Keratinocyte (primary cell): ENCODE results near the gene OR1E2. TPM values are rescaled to one million over a fixed set of nuclear protein-coding genes. Genes with fewer than 3 reads are reported as not detected.
"Not testable (repeated sequence)": the region's sequence is repeated elsewhere in the genome, so short reads cannot be mapped to it uniquely, and the experiment has no call there.

Experiments used
- DNase-seq: peaks from one replicate; pipeline ENCODE4 v3.0.0-alpha.2; 2011; ENCODE audit warnings: low read depth, missing footprints, low spot score
- FAIRE-seq: peaks from 2 replicates; lab custom pipeline; 2011; peaks lifted over from hg19 to GRCh38; lab: Jason Lieb, UNC
- H2AFZ ChIP-seq: 2 replicates; pipeline ENCODE4 v1.6.0; 2012; ENCODE audit warnings: low read length, control low read depth, inconsistent platforms; ENCODE audit not compliant: control insufficient read depth
- H3K27ac ChIP-seq: 2 replicates; pipeline ENCODE4 v1.5.1; 2011; ENCODE audit warnings: low read length; ENCODE audit not compliant: control insufficient read depth, insufficient read depth
- H3K27me3 ChIP-seq: 3 replicates; pipeline ENCODE4 v1.6.0; 2011; ENCODE audit warnings: low read length; ENCODE audit not compliant: control insufficient read depth, insufficient read depth; ENCODE audit errors: extremely low read depth
- H3K36me3 ChIP-seq, 2 experiments: 2 replicates in 1 of 2; 3 replicates in 1 of 2; pipeline ENCODE4 v1.5.1; 2011; ENCODE audit warnings: low read length in 2 of 2, mild to moderate bottlenecking in 1 of 2; ENCODE audit not compliant: control insufficient read depth in 2 of 2, insufficient read depth in 2 of 2; ENCODE audit errors: extremely low read depth in 1 of 2
- H3K4me1 ChIP-seq: 3 replicates; pipeline ENCODE4 v1.5.1; 2011; ENCODE audit warnings: low read length; ENCODE audit not compliant: control insufficient read depth, insufficient read depth; ENCODE audit errors: extremely low read depth
- H3K4me2 ChIP-seq: 3 replicates; pipeline ENCODE4 v1.6.0; 2011; ENCODE audit warnings: low read depth, low read length; ENCODE audit not compliant: control insufficient read depth, insufficient read depth; ENCODE audit errors: extremely low read depth
- H3K4me3 ChIP-seq, 3 experiments: fragments of 200-600 bp in 1 of 3; sonication (generic) in 1 of 3; 2 replicates in 2 of 3; 3 replicates in 1 of 3; pipeline ENCODE4 v1.5.1; 2011 to 2016; ENCODE audit warnings: low read length in 3 of 3, mild to moderate bottlenecking in 3 of 3, control low read depth in 2 of 3, inconsistent platforms in 1 of 3, low read depth in 1 of 3, mixed read lengths in 1 of 3, mixed run types in 1 of 3, moderate library complexity in 1 of 3; ENCODE audit not compliant: control insufficient read depth in 2 of 3, insufficient read depth in 2 of 3; ENCODE audit errors: extremely low read depth in 1 of 3
- H3K79me2 ChIP-seq: 2 replicates; pipeline ENCODE4 v1.6.0; 2012; ENCODE audit warnings: low read length; ENCODE audit not compliant: control insufficient read depth, insufficient read depth
- H3K9ac ChIP-seq: 3 replicates; pipeline ENCODE4 v1.6.0; 2011; ENCODE audit warnings: low read length; ENCODE audit not compliant: control insufficient read depth, insufficient read depth; ENCODE audit errors: extremely low read depth
- H3K9me1 ChIP-seq: 3 replicates; pipeline ENCODE4 v1.6.0; 2011; ENCODE audit warnings: low read length; ENCODE audit not compliant: control insufficient read depth, insufficient read depth; ENCODE audit errors: extremely low read depth
- H3K9me3 ChIP-seq: 2 replicates; pipeline ENCODE4 v1.5.1; 2012; ENCODE audit warnings: low read depth, low read length; ENCODE audit not compliant: control insufficient read depth
- H4K20me1 ChIP-seq: 3 replicates; pipeline ENCODE4 v1.6.0; 2011; ENCODE audit warnings: low read length; ENCODE audit not compliant: control insufficient read depth, insufficient read depth; ENCODE audit errors: extremely low read depth
- EZH2 ChIP-seq: IDR thresholded peaks from one replicate; pipeline ENCODE4 v1.6.1; 2012; ENCODE audit warnings: inconsistent platforms, mild to moderate bottlenecking, low read length, moderate library complexity
- dilution Hi-C: fragments of 300-500 bp; cut with MboI; formaldehyde crosslinking; loops from one replicate; pipeline ENCODE4 v1.7.0; 2020; ENCODE audit warnings: low sequenced_read_pairs; ENCODE audit not compliant: extremely low pct_ligation_motif_present
- polyA plus RNA-seq, 5 experiments: library from polyadenylated mRNA; depleted of rRNA in 3 of 5; stranded (reverse) in 3 of 5; stranded (forward) in 1 of 5; unstranded in 1 of 5; fragments of >200 nt; gene quantifications; 1 replicate in 1 of 5; 2 replicates in 3 of 5; 3 replicates in 1 of 5; pipeline versions ENCODE4 v1.2.1 to v1.2.3, GENCODE V29; 2011 to 2012; ENCODE audit warnings: missing spikeins in 2 of 5, low read depth in 1 of 5, low replicate concordance in 1 of 5
- TF ChIP-seq, protein P1 (sequence below), 3 experiments: IDR thresholded peaks in 1 of 3; conservative IDR thresholded peaks in 1 of 3; optimal IDR thresholded peaks in 1 of 3; 2 replicates in 2 of 3; 3 replicates in 1 of 3; pipeline versions ENCODE3 to v1.5.1; 2011; ENCODE audit warnings: low read length in 3 of 3, mild to moderate bottlenecking in 3 of 3, moderate library complexity in 2 of 3, control low read depth in 1 of 3, inconsistent platforms in 1 of 3; ENCODE audit not compliant: insufficient read depth in 2 of 3; ENCODE audit errors: extremely low read depth in 1 of 3

Gene OR1E2
- polyA plus RNA-seq, 1 donor (not counting 4 experiments of a cell fraction or from before 2014, with no cell fraction given): not detected

DNA sequence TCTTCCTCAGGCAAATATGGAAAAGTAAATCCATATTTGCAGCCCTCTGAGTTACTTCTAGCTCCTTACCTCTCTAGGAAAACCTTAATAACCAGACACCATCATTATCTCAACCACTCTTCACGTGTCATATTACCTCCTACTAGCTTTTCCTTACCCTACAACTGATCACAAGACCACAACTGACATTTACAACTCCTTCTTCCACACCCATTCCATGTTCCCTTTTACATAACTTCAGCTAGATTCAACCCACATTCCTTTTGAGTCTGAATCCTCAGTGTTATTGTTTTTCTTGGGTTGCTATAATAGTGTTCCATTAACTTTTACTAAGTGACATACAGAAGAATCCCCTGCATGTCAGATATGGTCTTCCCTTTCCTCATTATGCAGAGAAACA is 4.7 kb upstream of the OR1E2 start:
- no peak for DNase-seq
- no peaks in the 10 kb centered on the region for H3K9me3 ChIP-seq
- no peak overlapping the region for H2AFZ ChIP-seq
- H3K4me1 ChIP-seq: no peaks in the 10 kb centered on the region
- H3K4me3 ChIP-seq: no peak overlapping the region
- H3K9me1 ChIP-seq: no peaks in the 10 kb centered on the region
- H3K4me2 ChIP-seq: no peak overlapping the region
- no peaks in the 10 kb centered on the region for H4K20me1 ChIP-seq
- H3K27me3 ChIP-seq: no peaks in the 10 kb centered on the region
- FAIRE-seq: no peak
- no peak for TF ChIP-seq EZH2
- TF ChIP-seq, protein P1, sequence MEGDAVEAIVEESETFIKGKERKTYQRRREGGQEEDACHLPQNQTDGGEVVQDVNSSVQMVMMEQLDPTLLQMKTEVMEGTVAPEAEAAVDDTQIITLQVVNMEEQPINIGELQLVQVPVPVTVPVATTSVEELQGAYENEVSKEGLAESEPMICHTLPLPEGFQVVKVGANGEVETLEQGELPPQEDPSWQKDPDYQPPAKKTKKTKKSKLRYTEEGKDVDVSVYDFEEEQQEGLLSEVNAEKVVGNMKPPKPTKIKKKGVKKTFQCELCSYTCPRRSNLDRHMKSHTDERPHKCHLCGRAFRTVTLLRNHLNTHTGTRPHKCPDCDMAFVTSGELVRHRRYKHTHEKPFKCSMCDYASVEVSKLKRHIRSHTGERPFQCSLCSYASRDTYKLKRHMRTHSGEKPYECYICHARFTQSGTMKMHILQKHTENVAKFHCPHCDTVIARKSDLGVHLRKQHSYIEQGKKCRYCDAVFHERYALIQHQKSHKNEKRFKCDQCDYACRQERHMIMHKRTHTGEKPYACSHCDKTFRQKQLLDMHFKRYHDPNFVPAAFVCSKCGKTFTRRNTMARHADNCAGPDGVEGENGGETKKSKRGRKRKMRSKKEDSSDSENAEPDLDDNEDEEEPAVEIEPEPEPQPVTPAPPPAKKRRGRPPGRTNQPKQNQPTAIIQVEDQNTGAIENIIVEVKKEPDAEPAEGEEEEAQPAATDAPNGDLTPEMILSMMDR (optimal IDR thresholded peaks at IDR 0.05 in 1 of 3, IDR thresholded peaks at IDR 0.05 in 1 of 3, conservative IDR thresholded peaks at IDR 0.05 in 1 of 3; ENCODE audit: extremely low read depth in 1 of 3, insufficient read depth in 2 of 3, low read length in 3 of 3): no peak
- H3K9ac ChIP-seq: no peak overlapping the region
- no peak overlapping the region for H3K27ac ChIP-seq
- dilution Hi-C loops: no loop called here
- H3K36me3 ChIP-seq: no peaks in the 10 kb centered on the region
- H3K79me2 ChIP-seq: no peaks in the 10 kb centered on the region

- H3K27me3 ChIP-seq, H3K27ac ChIP-seq, H4K20me1 ChIP-seq, H3K9ac ChIP-seq, H3K9me3 ChIP-seq, H3K36me3 ChIP-seq, H3K9me1 ChIP-seq, DNase-seq, H3K4me3 ChIP-seq, H3K4me2 ChIP-seq, H3K4me1 ChIP-seq, dilution Hi-C loops, H2AFZ ChIP-seq, H3K79me2 ChIP-seq: not testable (repeated sequence)
- FAIRE-seq: peak; percentile 82
Measured at GRCh38 chr17:3433215-3433614, 426 bp downstream of the OR1E2 start.

GRCh38 chr17:3418222-3418621 is 15.4 kb downstream of the OR1E2 start:
- dilution Hi-C loops: no loop called here
- H4K20me1 ChIP-seq: no peaks in the 10 kb centered on the region
- no peaks in the 10 kb centered on the region for H3K27me3 ChIP-seq
- no peak overlapping the region for H3K9ac ChIP-seq
- no peaks in the 10 kb centered on the region for H3K4me1 ChIP-seq
- no peak overlapping the region for H3K4me2 ChIP-seq
- no peaks in the 10 kb centered on the region for H3K79me2 ChIP-seq
- FAIRE-seq (no peak), DNase-seq (no peak)
- no peaks in the 10 kb centered on the region for H3K9me3 ChIP-seq
- H3K9me1 ChIP-seq: no peaks in the 10 kb centered on the region
- H2AFZ ChIP-seq: no peak overlapping the region
- H3K36me3 ChIP-seq: no peaks in the 10 kb centered on the region
- no peak for TF ChIP-seq EZH2
- TF ChIP-seq, protein P1 (optimal IDR thresholded peaks at IDR 0.05 in 1 of 3, IDR thresholded peaks at IDR 0.05 in 1 of 3, conservative IDR thresholded peaks at IDR 0.05 in 1 of 3; ENCODE audit: extremely low read depth in 1 of 3, insufficient read depth in 2 of 3, low read length in 3 of 3): no peak
- H3K4me3 ChIP-seq: no peak overlapping the region
- no peak overlapping the region for H3K27ac ChIP-seq
